ENCODE data around the gene HINFP. TPM values are rescaled to one million over a fixed set of nuclear protein-coding genes. Genes with fewer than 3 reads are reported as not detected.

The HINFP gene
- total and polyA plus RNA-seq, 9 of the 15 experiments (the other 6 are each of a cell fraction or from before 2014, with no cell fraction given), result 13.8 to 34.1 (median 22.5) TPM

GRCh38 chr11:119106564-119107537 is 14.5 kb upstream of the HINFP start, which contains the start of gene C2CD2L (continued):
- TF ChIP-seq ELF4 (CRISPR knock-in tag; IDR thresholded peaks at IDR 0.05) (no peak), DMBX1 (CRISPR knock-in tag; IDR thresholded peaks at IDR 0.05; ENCODE audit: borderline replicate concordance) (0 out of 2 replicates have a peak, but pooled peaks have one; percentile 36), ARID2 (IDR thresholded peaks at IDR 0.05) (no peak), ZNF253 (CRISPR knock-in tag; conservative IDR thresholded peaks at IDR 0.05) (no peak), ASH1L (IDR thresholded peaks at IDR 0.05; ENCODE audit: borderline replicate concordance, low read depth, partially characterized antibody) (no peak), ZNF316 (IDR thresholded peaks at IDR 0.05) (no peak), HDGF (IDR thresholded peaks at IDR 0.05) (no peak), ZBTB34 (CRISPR knock-in tag; IDR thresholded peaks at IDR 0.05) (no peak), ZBTB5 (IDR thresholded peaks at IDR 0.05) (peak; percentile 97), ZNF3 (CRISPR knock-in tag; IDR thresholded peaks at IDR 0.05) (no peak), TBP (optimal IDR thresholded peaks at IDR 0.05; ENCODE audit: low read depth, low read length) (peak; percentile 79), ZFX (CRISPR knock-in tag; IDR thresholded peaks at IDR 0.05) (peak; percentile 96), ZBTB11 (CRISPR knock-in tag; IDR thresholded peaks at IDR 0.05) (peak in 1 of 3 experiments; percentile 84; a peak in 2 of 6 replicates), ZNF24 (IDR thresholded peaks at IDR 0.05) (no peak), BRD4 (IDR thresholded peaks at IDR 0.05) (no peak), SRSF7 (optimal IDR thresholded peaks at IDR 0.05; ENCODE audit: low read depth, low read length) (no peak), NONO (IDR thresholded peaks at IDR 0.05; ENCODE audit: low read depth in 2 of 2, low read length in 1 of 2) (0 out of 4 replicates have a peak, but pooled peaks have one; percentile 4 to 40), SRSF3 (IDR thresholded peaks at IDR 0.05; ENCODE audit: insufficient read depth, low read length) (no peak), HLTF (IDR thresholded peaks at IDR 0.05) (no peak), KAT2B (IDR thresholded peaks at IDR 0.05; ENCODE audit: low read depth, low read length) (no peak), NCOA2 (IDR thresholded peaks at IDR 0.05; ENCODE audit: partially characterized antibody in 2 of 2) (no peak), ZEB2 (IDR thresholded peaks at IDR 0.05) (peak; percentile 49; the same call in 1 of the 2 replicates)
